Myocyte (in vitro differentiated cells): ENCODE results near the gene PRSS50. TPM values are rescaled to one million over a fixed set of nuclear protein-coding genes. Genes with fewer than 3 reads are reported as not detected.
"Not testable (repeated sequence)": the region's sequence is repeated elsewhere in the genome, so short reads cannot be mapped to it uniquely, and the experiment has no call there.

Source experiments
- DNase-seq: peaks from one replicate; pipeline ENCODE4 v3.0.0-alpha.2; 2012; ENCODE audit warnings: low read depth
- polyA plus RNA-seq: library from polyadenylated mRNA; unstranded; fragments of >200 nt; gene quantifications from one replicate; pipeline ENCODE4 v1.2.1, GENCODE V29; 2012; ENCODE audit warnings: missing spikeins
- total RNA-seq: library from RNA; depleted of rRNA; stranded (reverse); fragments of >200 nt; gene quantifications from 2 replicates; pipeline ENCODE4 v1.2.3, GENCODE V29; 2014

Gene PRSS50
- 0.45 and 0.68 TPM in 2 replicates for total RNA-seq
- 0.04 TPM for polyA plus RNA-seq

- DNase-seq = no peak
Observed at GRCh38 chr3:46717447-46718231, at the start of gene PRSS50. TSS of gene PRSS50 (minus strand) at chr3:46717869. CDS start at chr3:46717824, 45 bp downstream.

GRCh38 chr3:46764206-46764605 lies 46.5 kb upstream of the PRSS50 start:
- no peak for DNase-seq

GRCh38 chr3:46763178-46763577 lies 45.5 kb upstream of the PRSS50 start:
- no peak for DNase-seq

GRCh38 chr3:46759239-46760167 lies 41.8 kb upstream of the PRSS50 start:
- no peak for DNase-seq

GRCh38 chr3:46756642-46757041 lies 39.0 kb upstream of the PRSS50 start:
- DNase-seq = no peak

GRCh38 chr3:46755646-46756045 lies 38.0 kb upstream of the PRSS50 start:
- DNase-seq = no peak

GRCh38 chr3:46753127-46753526 lies 35.5 kb upstream of the PRSS50 start:
- not testable (repeated sequence) for DNase-seq

GRCh38 chr3:46750555-46751038 lies 32.9 kb upstream of the PRSS50 start:
- DNase-seq = no peak

GRCh38 chr3:46749129-46749528 lies 31.5 kb upstream of the PRSS50 start:
- DNase-seq = no peak

GRCh38 chr3:46748170-46748569 lies 30.5 kb upstream of the PRSS50 start:
- DNase-seq = no peak

GRCh38 chr3:46746711-46747110 lies 29.0 kb upstream of the PRSS50 start:
- no peak for DNase-seq

GRCh38 chr3:46742992-46743585 lies 25.4 kb upstream of the PRSS50 start:
- no peak for DNase-seq

- not testable (repeated sequence) for DNase-seq
Observed at GRCh38 chr3:46739565-46739964, 21.9 kb upstream of the PRSS50 start.

- DNase-seq = peak; percentile 76
Observed at GRCh38 chr3:46737329-46737731, 19.7 kb upstream of the PRSS50 start.

GRCh38 chr3:46736006-46736872 lies 18.6 kb upstream of the PRSS50 start:
- no peak for DNase-seq

GRCh38 chr3:46734773-46735172 lies 17.1 kb upstream of the PRSS50 start:
- DNase-seq = no peak

- no peak for DNase-seq
Observed at GRCh38 chr3:46733026-46733800, 15.5 kb upstream of the PRSS50 start.

GRCh38 chr3:46731795-46732194 lies 14.1 kb upstream of the PRSS50 start:
- no peak for DNase-seq

- DNase-seq = no peak
Observed at GRCh38 chr3:46730819-46731218, 13.2 kb upstream of the PRSS50 start.

- no peak for DNase-seq
Observed at GRCh38 chr3:46729038-46729437, 11.4 kb upstream of the PRSS50 start.
